Measurements from ENCODE around the gene FLVCR1.

The FLVCR1 gene

DNA sequence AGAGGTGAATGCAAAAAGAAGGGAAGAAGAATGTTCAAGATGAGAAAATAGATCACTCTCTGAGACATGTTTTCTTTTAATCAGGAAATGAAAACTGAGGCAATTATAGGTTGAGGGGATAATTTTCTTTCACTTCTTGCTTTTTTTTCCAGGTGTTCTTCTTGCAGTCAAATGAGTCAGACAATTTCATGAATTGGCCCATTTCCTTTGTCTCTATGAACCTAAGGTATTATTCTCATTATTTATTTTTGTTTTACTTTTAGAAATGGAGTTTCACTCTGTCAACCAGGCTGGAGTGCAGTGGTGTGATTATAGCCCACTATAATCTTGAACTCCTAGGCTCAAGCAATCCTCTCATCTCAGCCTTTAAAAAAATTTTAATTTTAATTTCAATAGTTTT is 88.8 kb downstream of the FLVCR1 start:
- DNase-seq (ENCODE audit: low read depth) = no peak
- TF ChIP-seq, protein P1, sequence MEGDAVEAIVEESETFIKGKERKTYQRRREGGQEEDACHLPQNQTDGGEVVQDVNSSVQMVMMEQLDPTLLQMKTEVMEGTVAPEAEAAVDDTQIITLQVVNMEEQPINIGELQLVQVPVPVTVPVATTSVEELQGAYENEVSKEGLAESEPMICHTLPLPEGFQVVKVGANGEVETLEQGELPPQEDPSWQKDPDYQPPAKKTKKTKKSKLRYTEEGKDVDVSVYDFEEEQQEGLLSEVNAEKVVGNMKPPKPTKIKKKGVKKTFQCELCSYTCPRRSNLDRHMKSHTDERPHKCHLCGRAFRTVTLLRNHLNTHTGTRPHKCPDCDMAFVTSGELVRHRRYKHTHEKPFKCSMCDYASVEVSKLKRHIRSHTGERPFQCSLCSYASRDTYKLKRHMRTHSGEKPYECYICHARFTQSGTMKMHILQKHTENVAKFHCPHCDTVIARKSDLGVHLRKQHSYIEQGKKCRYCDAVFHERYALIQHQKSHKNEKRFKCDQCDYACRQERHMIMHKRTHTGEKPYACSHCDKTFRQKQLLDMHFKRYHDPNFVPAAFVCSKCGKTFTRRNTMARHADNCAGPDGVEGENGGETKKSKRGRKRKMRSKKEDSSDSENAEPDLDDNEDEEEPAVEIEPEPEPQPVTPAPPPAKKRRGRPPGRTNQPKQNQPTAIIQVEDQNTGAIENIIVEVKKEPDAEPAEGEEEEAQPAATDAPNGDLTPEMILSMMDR (conservative IDR thresholded peaks at IDR 0.05; ENCODE audit: low read length) = no peak
- no peak overlapping the region for H3K4me3 ChIP-seq (ENCODE audit: low read length)
